GM12891 (cell line): Measurements from ENCODE around the gene SRXN1. TPM values are rescaled to one million over a fixed set of nuclear protein-coding genes. Genes with fewer than 3 reads are reported as not detected.
"Not testable (repeated sequence)": the region's sequence is repeated elsewhere in the genome, so short reads cannot be mapped to it uniquely, and the experiment has no call there.

Experiments used
- DNase-seq: peaks from one replicate; pipeline ENCODE4 v3.0.0; 2011; ENCODE audit warnings: low spot score; ENCODE audit not compliant: insufficient read length
- FAIRE-seq: peaks from 2 replicates; lab custom pipeline; 2011; peaks lifted over from hg19 to GRCh38; lab: Jason Lieb, UNC
- PAX5 ChIP-seq: IDR thresholded peaks from 2 replicates; pipeline ENCODE4 v1.6.1; 2011; ENCODE audit warnings: low read length, moderate library complexity, mild to moderate bottlenecking; ENCODE audit not compliant: insufficient read depth, severe bottlenecking
- POLR2A ChIP-seq: IDR thresholded peaks from 2 replicates; pipeline ENCODE4 v1.6.1; 2011; ENCODE audit warnings: low read depth, low read length, control low read depth
- POLR2AphosphoS5 ChIP-seq: IDR thresholded peaks from 2 replicates; pipeline ENCODE4 v1.6.1; 2011; ENCODE audit warnings: low read depth, low read length, control low read depth
- POU2F2 ChIP-seq: IDR thresholded peaks from 2 replicates; pipeline ENCODE4 v1.6.1; 2011; ENCODE audit warnings: low read depth, mild to moderate bottlenecking, control low read depth, low read length, moderate library complexity
- SPI1 ChIP-seq: IDR thresholded peaks from 2 replicates; pipeline ENCODE4 v1.6.1; 2011; ENCODE audit warnings: low read depth, low read length, control low read depth
- TAF1 ChIP-seq: IDR thresholded peaks from 2 replicates; pipeline ENCODE4 v1.6.1; 2011; ENCODE audit warnings: low read depth, low read length, control low read depth
- polyA plus RNA-seq: library from polyadenylated mRNA; unstranded; fragments of >200 nt; gene quantifications from one replicate; pipeline ENCODE4 v1.2.1, GENCODE V29; 2012; ENCODE audit warnings: low read depth, missing spikeins, inconsistent platforms; ENCODE audit not compliant: missing spikeins

SRXN1 gene
- polyA plus RNA-seq = 3.7 TPM

DNA sequence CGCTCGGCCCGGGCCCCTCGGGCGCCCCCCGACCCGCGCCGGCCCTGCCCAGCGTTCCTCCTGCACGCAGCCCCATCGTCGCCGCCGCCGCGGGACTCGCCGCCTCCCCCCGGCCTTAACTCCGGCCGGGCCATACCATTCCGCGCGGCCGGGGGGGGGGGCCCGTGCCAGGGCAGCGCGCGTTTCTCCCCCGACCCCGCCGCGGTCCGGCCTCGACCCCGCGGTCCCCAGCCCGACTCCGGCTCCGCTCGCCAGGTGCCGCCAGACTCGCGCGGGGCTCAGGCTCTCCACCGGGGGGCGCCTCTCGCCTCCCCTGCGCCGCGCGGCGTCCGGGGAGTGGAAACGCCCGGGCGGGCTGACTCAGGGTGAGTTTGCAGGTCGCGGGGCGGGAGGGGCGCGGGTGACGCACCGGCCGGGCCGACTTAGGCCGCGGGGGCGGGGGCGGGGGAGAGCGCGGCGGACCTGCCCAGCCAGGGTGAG lies at the start of gene SRXN1:
Gene SRXN1 (minus strand): TSS at position 91 of the 480 bp plus-strand sequence. CDS start 15 bp downstream, at position 76.
- FAIRE-seq (peak; percentile 67), DNase-seq (peak; percentile 94)
- TF ChIP-seq PAX5 (no peak), TAF1 (no peak), POLR2A (no peak), POLR2AphosphoS5 (no peak), SPI1 (no peak), POU2F2 (no peak)

DNA sequence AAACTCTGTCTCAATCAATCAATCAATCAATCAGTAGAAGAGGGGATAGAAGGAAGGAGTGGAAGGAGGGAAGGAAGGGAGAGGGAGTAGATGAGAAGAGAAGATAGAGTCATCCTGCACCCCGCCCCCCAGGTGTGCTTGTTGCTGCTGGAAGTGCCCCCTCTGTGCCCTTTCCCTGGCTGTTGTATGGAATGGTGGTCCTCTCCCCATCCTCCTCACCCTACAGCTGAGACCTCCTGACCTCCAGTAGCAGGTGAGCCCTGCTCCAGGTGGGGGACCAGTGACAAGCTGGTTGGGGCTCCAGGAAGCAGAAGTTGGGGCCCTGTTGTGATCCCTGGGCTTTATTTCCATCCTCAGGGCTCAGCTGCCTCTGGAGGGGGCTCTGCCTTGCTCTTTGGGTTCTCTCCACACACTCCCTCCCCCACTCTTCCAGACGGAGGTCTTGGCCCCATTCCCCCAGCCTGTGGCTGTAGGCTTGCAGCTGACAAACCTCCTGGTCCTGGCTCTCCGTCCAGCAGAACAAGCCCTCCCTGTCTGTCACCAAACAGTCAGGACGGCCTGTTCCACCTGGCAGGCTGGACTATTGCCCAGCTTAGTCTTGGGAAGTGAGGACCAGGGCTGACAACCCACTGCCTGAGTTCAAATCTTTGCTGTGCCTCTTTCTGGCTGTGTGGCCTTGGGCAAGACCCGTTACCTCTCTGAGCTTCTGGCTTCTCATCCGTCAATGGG lies 48.6 kb upstream of the SRXN1 start:
- no peak for FAIRE-seq
- no peak for DNase-seq
- no peak for TF ChIP-seq POLR2AphosphoS5
- no peak for TF ChIP-seq SPI1
- TF ChIP-seq POU2F2 = no peak
- TF ChIP-seq TAF1 = no peak
- TF ChIP-seq PAX5 = no peak
- no peak for TF ChIP-seq POLR2A

GRCh38 chr20:699811-700338 lies 46.9 kb upstream of the SRXN1 start:
- FAIRE-seq (no peak), DNase-seq (no peak)
- TF ChIP-seq POU2F2 (no peak), SPI1 (no peak), PAX5 (no peak), TAF1 (no peak), POLR2A (no peak), POLR2AphosphoS5 (no peak)

- FAIRE-seq (no peak), DNase-seq (no peak)
- no peak for TF ChIP-seq TAF1
- TF ChIP-seq PAX5 = no peak
- TF ChIP-seq POLR2AphosphoS5 = no peak
- no peak for TF ChIP-seq POLR2A
- no peak for TF ChIP-seq POU2F2
- no peak for TF ChIP-seq SPI1
These were observed 46.3 kb upstream of the SRXN1 start for GRCh38 chr20:699342-699741.

DNA sequence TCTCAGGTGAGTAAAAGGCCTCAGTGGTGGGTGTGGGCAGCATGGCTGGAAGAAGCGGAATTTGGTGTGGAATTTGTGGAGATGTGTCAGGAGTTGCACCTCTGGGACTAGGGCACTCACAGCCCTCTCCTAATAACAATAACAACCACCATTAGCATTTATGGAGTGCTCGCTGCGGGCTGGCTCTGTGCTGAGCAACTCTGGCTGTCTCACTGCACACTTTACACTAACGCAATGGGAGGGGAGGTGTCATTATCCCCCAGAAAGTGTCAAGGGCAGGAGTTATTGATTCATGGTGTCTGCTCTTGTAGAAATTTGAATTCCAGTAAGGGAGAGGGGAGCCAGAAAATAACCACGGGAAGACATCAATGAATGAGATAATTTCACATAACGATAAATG lies 45.3 kb upstream of the SRXN1 start:
- DNase-seq (no peak), FAIRE-seq (no peak)
- TF ChIP-seq POLR2A = no peak
- no peak for TF ChIP-seq PAX5
- TF ChIP-seq POU2F2 = no peak
- TF ChIP-seq SPI1 = no peak
- no peak for TF ChIP-seq TAF1
- no peak for TF ChIP-seq POLR2AphosphoS5

DNA sequence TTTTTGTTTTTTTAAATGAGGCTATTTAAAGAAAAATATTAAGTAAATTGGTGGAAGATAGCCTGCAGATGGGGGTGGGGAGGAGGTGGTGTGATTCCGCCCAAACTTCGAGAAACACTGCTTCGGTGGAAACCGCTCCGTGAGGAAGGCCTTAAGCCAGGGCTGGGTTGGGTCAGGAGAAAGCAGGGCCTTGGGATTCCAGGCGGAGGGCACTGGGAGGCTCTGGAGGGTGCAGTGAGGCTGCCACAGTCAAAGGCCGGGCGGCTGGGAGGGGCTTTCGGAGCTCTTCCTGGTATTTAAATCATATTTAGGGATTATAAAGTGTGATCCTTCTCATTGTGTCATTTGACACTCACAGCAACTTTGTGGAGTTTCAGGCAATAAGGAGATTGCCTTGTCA lies 44.8 kb upstream of the SRXN1 start:
- TF ChIP-seq TAF1 (no peak), POU2F2 (no peak), SPI1 (no peak), PAX5 (no peak), POLR2AphosphoS5 (no peak), POLR2A (no peak)
- FAIRE-seq (no peak), DNase-seq (no peak)

DNA sequence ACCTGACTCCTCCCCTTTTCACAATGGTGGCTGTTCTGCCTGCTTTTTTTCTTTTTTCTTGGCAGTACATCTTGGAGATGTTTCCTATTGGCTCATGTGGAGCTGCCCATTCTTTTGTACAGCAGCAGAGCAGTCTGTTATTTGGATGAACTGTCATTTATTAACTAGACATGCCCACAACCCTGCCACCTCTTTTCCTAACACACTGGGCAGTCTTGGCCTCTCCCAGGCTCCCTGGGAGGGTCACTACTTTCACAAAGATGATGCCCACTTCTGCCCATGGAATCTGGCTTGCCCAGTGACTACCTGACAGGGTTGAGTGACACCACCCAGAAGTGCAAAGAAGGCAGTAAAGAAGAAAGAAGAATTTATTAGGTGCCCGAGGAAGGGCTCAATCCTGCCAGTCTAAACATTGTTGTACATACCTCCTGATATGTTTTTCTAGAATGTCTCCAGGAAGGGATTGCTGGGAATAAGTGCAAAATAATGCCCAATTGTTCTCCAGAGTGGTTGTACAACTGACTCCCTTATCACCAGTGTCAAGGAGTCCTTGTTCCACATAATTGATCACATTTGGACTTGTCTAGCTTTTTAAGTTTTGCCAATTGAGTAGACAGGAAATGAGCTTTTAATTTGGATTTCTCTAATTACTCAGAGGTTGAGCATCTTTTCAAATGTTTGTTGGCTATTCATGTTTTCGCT lies 42.3 kb upstream of the SRXN1 start:
- FAIRE-seq = no peak
- DNase-seq = no peak
- no peak for TF ChIP-seq PAX5
- TF ChIP-seq POLR2AphosphoS5 = no peak
- TF ChIP-seq POU2F2 = no peak
- no peak for TF ChIP-seq TAF1
- no peak for TF ChIP-seq POLR2A
- no peak for TF ChIP-seq SPI1

DNA sequence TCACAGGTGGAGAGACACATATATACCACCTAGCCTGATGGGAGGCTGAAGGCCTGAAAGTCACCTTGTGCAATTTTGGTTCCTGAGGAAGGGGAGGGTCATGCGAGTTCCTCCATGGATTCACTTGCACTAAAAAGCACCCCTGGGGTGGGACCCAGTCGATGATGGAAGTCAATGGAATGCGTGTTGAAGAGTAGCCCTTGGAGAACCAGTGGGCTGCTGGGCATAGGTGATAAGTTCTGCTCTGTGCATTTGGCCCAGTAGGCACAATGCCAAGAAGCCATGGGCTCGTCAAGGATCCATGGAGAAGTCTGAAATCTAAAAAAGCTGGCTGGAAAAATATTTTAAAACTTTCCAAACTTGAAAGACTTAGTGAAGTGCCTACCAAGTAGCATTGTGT lies 41.5 kb upstream of the SRXN1 start:
- TF ChIP-seq PAX5 (no peak), POLR2A (no peak), TAF1 (no peak), POU2F2 (no peak), SPI1 (no peak), POLR2AphosphoS5 (no peak)
- no peak for DNase-seq
- FAIRE-seq = no peak

GRCh38 chr20:693786-694185 lies 40.8 kb upstream of the SRXN1 start:
- FAIRE-seq, DNase-seq: not testable (repeated sequence)
